ENCODE data around the gene RICTOR.

The RICTOR gene

DNA sequence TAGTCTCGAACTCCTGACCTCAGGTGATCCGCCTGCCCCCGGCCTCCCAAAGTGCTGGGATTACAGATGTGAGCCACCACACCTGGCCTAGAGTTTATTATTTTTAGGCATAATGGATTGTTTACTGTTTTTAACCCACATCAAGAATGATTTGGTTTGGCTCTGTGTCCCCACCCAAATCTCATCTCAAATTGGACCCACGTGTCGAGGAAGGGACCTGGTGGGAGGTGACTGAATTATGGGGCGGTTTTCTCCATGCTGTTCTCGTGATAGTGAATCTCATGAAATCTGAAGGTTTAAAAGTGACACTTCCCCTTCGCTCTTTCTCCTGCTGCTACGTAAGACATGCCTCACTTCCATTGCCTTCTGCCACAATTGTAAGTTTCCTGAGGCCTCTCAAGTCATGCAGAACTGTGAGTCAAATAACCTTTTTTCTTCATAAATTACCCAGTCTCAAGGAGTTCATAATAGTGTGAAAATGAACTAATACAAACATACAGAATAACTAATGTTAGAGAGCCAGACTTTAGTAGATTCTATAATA, 88.2 kb downstream of the RICTOR start:
- no peak for DNase-seq (ENCODE audit: low read depth)

DNA sequence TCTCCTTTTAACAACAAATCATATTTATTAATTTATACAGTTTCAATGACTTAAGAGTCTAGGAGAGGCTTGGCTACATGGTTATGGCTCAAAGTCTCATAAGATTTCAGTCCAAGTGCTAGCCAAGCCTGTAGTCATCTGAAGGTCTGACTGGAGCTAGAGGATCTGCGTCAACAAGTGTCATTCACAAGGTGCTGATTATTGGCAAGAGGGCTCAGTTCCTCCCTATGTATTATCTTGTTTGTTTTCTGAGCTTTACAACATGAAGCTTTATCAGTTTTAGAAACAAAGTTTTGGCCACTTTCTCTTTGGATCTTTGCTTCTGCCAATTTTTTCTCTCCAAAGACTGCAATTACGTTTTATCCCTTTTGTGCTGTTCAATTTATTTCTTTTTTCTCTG, 94.7 kb downstream of the RICTOR start:
- H3K4me3 ChIP-seq (ENCODE audit: low read depth, low read length): no peak overlapping the region
- TF ChIP-seq, protein P1, sequence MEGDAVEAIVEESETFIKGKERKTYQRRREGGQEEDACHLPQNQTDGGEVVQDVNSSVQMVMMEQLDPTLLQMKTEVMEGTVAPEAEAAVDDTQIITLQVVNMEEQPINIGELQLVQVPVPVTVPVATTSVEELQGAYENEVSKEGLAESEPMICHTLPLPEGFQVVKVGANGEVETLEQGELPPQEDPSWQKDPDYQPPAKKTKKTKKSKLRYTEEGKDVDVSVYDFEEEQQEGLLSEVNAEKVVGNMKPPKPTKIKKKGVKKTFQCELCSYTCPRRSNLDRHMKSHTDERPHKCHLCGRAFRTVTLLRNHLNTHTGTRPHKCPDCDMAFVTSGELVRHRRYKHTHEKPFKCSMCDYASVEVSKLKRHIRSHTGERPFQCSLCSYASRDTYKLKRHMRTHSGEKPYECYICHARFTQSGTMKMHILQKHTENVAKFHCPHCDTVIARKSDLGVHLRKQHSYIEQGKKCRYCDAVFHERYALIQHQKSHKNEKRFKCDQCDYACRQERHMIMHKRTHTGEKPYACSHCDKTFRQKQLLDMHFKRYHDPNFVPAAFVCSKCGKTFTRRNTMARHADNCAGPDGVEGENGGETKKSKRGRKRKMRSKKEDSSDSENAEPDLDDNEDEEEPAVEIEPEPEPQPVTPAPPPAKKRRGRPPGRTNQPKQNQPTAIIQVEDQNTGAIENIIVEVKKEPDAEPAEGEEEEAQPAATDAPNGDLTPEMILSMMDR (IDR thresholded peaks at IDR 0.05; ENCODE audit: control insufficient read depth, extremely low read depth, insufficient read depth): no peak
- DNase-seq (ENCODE audit: low read depth): peak; percentile 85

More for the DNA sequence above, 88.2 kb downstream of the RICTOR start:
- TF ChIP-seq, protein P1 (IDR thresholded peaks at IDR 0.05; ENCODE audit: control insufficient read depth, extremely low read depth, insufficient read depth): no peak
- no peak overlapping the region for H3K4me3 ChIP-seq (ENCODE audit: low read depth, low read length)

DNA sequence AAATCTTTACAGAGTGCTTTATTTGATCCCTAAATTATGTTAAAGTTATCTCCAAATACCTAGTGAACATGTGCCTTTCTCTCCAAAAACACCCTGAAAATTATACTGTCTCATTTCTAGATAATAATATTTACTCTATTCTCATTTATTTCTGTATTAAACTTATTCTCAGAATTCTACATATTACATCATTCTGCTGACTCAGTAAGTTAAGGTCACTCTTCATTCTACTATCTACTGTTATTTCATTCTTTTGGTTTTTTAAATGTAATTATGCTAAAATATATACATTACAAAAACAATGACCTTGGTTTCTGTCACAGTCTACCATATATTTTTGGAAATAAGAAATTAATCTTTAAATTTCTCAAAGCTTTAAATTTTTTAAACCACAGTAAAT, 96.2 kb downstream of the RICTOR start:
- no peak overlapping the region for H3K4me3 ChIP-seq (ENCODE audit: low read depth, low read length)
- no peak for DNase-seq (ENCODE audit: low read depth)
- TF ChIP-seq, protein P1 (IDR thresholded peaks at IDR 0.05; ENCODE audit: control insufficient read depth, extremely low read depth, insufficient read depth): no peak

DNA sequence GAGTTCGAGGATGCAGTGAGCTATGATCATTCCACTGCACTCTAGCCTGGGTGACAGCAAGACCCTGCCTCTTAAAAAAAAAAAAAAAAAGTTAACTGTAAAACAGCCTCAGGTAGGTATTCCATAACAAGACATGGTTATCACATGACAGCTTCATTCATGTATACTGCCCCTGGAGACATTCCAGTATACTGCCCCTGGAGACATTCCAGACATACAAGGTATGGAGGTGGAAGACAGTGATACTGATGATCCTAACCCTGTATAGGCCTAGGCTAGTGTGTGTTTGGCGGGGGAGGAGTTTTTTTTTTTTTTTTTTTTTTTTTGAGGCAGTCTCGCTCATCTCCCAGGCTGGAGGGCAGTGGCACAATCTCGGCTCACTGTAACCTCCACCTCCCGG, 105.5 kb downstream of the RICTOR start:
- H3K4me3 ChIP-seq (ENCODE audit: low read depth, low read length): no peak overlapping the region
- no peak for DNase-seq (ENCODE audit: low read depth)
- TF ChIP-seq, protein P1 (IDR thresholded peaks at IDR 0.05; ENCODE audit: control insufficient read depth, extremely low read depth, insufficient read depth): no peak

DNA sequence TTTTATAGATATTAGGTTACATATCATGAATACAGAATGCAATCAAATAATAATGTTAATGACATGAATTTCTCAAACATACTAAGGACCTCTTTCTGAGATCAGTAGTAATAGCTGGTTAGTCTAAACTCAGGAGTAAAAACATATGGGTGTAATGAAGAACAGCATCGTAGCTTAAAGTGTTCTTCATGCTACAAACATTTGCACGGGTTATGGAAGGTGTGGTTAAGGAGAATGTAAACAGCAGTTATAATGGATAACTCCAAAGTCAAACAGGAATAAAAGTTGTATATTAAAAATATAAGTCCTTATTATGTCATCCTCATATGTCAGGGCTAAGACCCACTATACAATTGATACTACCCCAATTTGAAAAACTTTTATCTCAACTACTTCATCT, 112.5 kb downstream of the RICTOR start:
- H3K4me3 ChIP-seq (ENCODE audit: low read depth, low read length): no peak overlapping the region
- DNase-seq (ENCODE audit: low read depth): no peak
- TF ChIP-seq, protein P1 (IDR thresholded peaks at IDR 0.05; ENCODE audit: control insufficient read depth, extremely low read depth, insufficient read depth): no peak

DNA sequence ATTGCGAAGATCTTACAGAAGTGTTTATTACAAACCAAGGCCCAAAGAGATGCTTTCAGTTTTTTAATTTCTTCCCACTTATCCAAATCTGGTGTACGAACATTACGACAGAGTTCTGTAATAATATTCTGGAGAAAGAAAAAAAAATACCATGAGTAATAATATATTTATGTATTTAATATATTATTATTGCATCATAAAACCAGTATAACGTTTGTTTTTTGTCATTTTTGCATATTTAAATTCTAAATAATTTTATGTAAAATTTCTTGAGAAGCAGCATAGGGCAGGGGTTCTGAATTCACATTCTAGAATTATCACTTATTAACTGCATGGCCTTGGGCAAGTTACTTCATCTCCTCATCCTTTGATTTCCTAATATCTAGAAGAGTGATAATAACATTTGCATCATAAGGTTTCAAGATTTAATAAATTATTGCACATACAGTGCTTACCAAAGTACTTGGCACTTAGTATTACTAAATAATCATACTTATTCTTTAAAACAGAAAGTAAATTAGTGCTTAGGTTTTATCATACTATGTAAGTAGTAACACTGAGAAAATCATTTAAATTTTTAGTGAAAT, 120.7 kb downstream of the RICTOR start:
- no peak overlapping the region for H3K4me3 ChIP-seq (ENCODE audit: low read depth, low read length)
- DNase-seq (ENCODE audit: low read depth): no peak
- TF ChIP-seq, protein P1 (IDR thresholded peaks at IDR 0.05; ENCODE audit: control insufficient read depth, extremely low read depth, insufficient read depth): no peak

DNA sequence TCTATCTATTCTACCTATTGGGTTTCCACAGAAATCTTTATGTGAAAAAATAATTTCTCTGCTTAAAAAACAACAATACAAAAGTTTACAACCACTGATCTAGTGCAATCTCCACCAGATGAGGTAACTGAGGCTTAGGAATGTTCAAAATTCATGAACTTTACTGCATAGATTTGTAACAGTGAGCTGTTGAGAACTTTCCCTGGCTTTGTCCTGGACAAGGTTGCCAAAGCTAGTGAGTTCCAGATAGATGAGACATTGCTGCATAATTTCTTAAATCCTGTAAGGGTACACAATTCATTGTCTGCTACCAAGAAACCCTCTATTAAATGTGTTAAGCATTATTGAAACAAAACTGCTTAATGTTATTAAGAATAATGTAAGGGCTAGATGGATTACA, 125.7 kb downstream of the RICTOR start:
- TF ChIP-seq, protein P1 (IDR thresholded peaks at IDR 0.05; ENCODE audit: control insufficient read depth, extremely low read depth, insufficient read depth): no peak
- H3K4me3 ChIP-seq (ENCODE audit: low read depth, low read length): no peak overlapping the region
- DNase-seq (ENCODE audit: low read depth): no peak

Data from LNCaP clone FGC (cell line).